Measurements from ENCODE around the gene SKI.

Gene SKI

GRCh38 chr1:2194898-2195673 is 33.0 kb upstream of the SKI start:
- peak; percentile 33 for DNase-seq

GRCh38 chr1:2195785-2196184 is 32.3 kb upstream of the SKI start:
- DNase-seq: no peak

- no peak for DNase-seq
These were observed 31.0 kb upstream of the SKI start for GRCh38 chr1:2196901-2197638.

GRCh38 chr1:2197707-2198165 is 30.4 kb upstream of the SKI start:
- no peak for DNase-seq

GRCh38 chr1:2198571-2198970 is 29.5 kb upstream of the SKI start:
- DNase-seq: no peak

GRCh38 chr1:2199042-2199810 is 28.9 kb upstream of the SKI start:
- no peak for DNase-seq

- DNase-seq: no peak
These were observed 27.7 kb upstream of the SKI start for GRCh38 chr1:2200308-2200943.

GRCh38 chr1:2201062-2201461 is 27.1 kb upstream of the SKI start:
- no peak for DNase-seq

- no peak for DNase-seq
These were observed 26.0 kb upstream of the SKI start for GRCh38 chr1:2202008-2202575.

GRCh38 chr1:2202843-2203601 is 25.1 kb upstream of the SKI start:
- no peak for DNase-seq

- DNase-seq: no peak
These were observed 24.3 kb upstream of the SKI start for GRCh38 chr1:2203671-2204414.

- DNase-seq: no peak
These were observed 23.5 kb upstream of the SKI start for GRCh38 chr1:2204415-2205190.

- no peak for DNase-seq
These were observed 22.7 kb upstream of the SKI start for GRCh38 chr1:2205191-2205952.

- DNase-seq: no peak
These were observed 21.2 kb upstream of the SKI start for GRCh38 chr1:2206813-2207487.

- DNase-seq: no peak
These were observed 19.5 kb upstream of the SKI start for GRCh38 chr1:2208309-2209239.

GRCh38 chr1:2209400-2210083 is 18.6 kb upstream of the SKI start:
- no peak for DNase-seq

GRCh38 chr1:2210084-2210653 is 17.9 kb upstream of the SKI start:
- no peak for DNase-seq

Measured in DMS 273 treated with DMSO at 0.1 percent for 48 hours (cell line).